HG03108 (cell line): ENCODE results near the gene RFTN1.

Experiments used
- ATAC-seq: cut with Tn5 transposase; IDR thresholded peaks from one replicate; pipeline ENCODE4 v1.9.1; 2021; ENCODE audit warnings: moderate library complexity; ENCODE audit not compliant: unreplicated experiment

RFTN1 gene

GRCh38 chr3:16487511-16488175, 25.9 kb downstream of the RFTN1 start:
- no peak for ATAC-seq

DNA sequence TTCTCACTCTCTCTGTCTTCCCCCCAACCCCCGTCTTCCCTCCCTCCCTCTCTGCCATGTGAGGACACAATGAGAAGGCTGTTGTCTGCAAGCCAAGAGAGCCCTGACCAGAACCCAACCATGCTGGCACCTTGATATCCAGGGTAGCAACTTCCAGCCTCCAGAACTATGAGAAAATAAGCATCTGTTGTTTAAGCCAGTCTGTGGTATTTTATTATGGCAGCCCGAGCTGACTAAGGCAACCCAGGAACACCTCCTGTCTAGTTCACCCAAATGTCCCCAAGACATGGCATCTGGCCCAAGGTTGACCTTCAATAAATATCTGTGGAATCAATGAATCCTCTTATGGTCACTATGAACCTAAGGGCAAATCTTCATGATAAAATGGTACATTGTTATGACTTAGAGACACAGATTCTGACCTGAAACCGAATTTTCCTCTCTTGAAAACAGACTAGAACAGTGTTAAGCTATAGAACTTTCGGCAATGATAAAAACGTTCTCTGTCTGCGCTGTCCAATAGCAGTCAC, 26.5 kb downstream of the RFTN1 start:
- ATAC-seq: no peak

GRCh38 chr3:16486201-16486600, 27.3 kb downstream of the RFTN1 start:
- no peak for ATAC-seq

DNA sequence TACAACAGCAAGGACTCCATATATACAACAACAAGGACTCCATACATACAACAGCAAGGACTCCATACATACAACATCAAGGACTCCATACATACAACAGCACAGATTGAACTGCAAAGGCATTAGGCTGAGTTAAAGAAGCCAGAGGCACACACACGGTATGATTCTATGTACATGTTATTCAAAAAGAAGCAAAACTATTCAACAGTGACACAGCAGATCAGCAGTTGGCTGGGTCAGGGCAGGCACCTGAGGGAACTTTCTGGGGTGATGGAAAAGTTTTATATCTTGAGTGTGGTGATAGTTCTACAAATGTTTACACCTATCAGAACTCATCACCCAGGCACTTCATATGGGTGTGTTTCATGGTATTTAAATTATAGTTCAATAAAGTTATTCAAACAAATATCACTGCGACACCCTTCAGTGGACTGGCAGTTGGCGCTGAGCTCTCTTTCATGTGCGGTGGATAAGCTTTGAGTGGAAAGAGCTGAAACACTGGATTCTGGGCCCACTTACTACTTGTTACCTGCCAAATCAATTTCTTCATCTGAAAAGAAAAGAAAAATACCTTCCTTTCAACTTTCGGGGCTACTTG, 28.0 kb downstream of the RFTN1 start:
- ATAC-seq: no peak

GRCh38 chr3:16484984-16485383, 28.5 kb downstream of the RFTN1 start:
- no peak for ATAC-seq

- ATAC-seq: no peak
Observed at GRCh38 chr3:16484216-16484615, 29.3 kb downstream of the RFTN1 start.

DNA sequence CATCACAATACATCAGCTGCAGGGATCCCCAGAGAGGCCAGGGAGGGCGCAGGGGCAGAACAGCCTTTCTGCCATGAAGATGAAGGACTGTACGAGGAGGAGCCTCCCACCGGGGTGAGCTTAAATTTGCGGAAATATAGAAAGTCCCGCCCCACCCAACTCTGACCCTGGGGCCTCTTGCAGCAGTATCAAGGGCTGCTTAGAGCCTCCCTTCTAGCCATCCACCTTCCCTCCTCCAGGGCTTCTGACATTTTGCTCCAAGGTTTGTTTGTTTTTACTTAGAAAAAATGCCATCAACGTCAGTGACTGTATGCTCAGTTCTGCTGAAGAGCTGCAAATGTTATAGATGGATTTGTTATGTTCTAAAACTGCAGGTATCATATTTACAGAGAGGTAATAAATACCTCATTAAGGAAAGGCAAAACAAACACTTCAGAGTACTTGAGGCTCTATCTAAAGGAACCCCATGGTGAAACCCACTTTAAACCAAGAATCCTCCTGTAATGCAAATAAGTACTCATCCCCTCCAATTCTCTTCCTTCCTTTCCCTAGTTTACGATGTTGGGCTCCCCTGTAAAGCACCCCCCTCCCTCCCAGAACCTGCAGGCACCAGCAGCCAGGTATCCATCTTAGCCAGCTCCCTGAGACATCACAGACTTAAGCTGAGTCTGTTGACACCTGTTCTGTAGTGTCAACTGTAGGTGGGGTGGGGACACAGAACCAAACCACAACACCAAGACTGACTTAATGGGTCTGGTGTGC, 30.5 kb downstream of the RFTN1 start:
- ATAC-seq: peak; percentile 56

- peak; percentile 3 for ATAC-seq
Observed at GRCh38 chr3:16482194-16482769, 31.2 kb downstream of the RFTN1 start.

- ATAC-seq: no peak
Observed at GRCh38 chr3:16481546-16481897, 32.0 kb downstream of the RFTN1 start.

DNA sequence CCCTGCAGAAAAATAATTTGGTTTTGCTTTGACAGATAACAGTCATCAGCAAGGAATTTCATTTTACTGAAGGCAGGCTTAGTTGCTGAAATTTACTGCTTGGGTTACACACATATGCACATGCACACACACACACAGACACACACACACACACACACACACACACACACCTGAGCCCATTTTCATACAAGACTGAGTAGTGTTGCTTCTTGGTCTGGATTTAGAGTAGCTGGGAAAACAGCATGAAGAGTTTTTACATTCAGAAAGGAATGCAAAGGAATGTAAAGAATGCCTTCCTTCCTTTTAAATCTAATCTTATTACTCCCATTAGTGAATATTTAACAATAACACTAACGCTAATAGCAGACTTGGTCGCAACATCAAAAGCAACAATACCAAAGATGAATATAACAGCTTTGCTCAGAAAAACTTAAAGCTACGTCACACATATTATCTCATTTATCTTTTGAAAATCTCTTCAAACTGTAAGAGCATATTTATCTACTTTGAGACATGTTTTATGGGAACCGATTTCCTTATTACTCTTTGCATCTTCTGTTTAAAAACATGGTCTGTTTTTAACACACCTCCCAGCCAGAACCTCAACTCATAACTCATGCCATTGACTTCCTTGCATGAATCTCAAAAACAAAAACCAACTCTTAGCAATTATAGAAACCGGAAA, 32.5 kb downstream of the RFTN1 start:
- peak; percentile 39 for ATAC-seq

DNA sequence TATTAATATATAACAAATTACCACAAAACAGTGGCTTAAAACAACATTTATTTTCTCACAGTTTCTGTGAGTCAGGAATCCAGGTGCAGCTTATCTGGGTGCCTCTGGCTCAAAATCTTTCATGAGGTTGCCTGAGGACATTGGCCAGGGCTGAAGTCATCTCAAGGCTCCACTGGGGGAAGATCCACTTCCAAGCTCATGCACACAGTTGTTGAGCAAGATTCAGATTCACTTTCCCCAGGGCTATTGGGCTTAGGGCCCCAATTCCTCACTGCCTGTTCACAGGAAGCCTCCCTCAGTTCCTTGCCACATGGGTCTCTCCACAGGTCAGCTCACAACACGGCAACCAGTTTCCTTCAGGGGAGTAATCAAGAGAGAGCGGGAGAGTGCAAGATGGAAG, 35.0 kb downstream of the RFTN1 start:
- ATAC-seq: no peak

DNA sequence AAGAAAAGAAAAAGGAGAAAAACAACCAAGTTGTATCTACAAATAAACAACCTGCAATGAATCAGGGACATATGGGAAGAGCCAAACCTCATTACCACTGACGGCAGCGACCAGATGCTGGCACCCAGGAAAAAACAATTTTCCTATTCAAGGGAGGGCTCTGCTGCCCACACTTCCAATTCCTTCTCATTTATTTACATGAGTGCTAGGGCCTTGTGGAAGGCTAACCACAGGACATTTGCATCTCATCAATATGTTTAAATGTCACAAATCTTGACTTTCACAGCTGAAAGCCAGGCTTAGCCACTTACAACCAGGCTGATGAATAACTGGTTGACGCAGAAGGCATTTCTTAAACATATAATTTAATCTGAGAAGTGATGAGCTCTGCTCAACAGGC, 36.0 kb downstream of the RFTN1 start:
- ATAC-seq: no peak

DNA sequence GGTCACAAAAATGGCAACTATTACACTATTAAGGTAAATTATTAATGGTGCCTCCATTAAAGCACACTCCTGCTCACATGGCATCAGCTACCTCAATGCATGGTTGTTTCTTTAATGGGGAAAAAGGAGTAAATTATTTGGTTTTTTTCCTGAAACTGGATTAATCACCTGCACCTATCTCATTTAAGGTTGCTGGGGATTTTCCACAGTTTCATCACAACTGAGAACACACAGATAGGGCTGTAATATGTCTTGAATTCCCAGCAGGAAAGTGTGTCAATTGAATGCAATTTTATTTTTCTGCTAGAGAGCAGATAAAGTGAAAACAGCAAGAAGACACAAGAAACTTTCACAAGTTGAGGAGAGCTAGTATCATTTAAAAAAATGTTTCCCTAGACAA, 36.4 kb downstream of the RFTN1 start:
- no peak for ATAC-seq

DNA sequence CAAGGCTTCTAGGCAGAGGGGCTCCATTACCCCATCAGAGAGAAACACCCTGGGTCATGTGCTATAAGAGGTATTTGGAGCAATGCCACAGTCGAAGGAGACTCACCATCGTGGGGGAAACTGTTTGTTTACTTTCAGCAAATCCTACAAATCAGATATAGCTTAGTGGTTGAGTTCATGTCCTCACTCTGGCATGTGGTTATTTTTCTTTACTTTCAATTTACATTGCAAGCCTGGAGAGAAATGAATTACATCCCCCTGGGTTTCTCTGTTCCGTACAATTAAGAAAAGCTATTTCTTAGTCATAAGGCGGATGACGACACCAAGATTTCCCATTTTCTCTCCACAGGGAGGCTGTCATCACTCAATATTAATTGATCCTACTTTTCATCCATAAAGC, 36.9 kb downstream of the RFTN1 start:
- ATAC-seq: peak; percentile 42

DNA sequence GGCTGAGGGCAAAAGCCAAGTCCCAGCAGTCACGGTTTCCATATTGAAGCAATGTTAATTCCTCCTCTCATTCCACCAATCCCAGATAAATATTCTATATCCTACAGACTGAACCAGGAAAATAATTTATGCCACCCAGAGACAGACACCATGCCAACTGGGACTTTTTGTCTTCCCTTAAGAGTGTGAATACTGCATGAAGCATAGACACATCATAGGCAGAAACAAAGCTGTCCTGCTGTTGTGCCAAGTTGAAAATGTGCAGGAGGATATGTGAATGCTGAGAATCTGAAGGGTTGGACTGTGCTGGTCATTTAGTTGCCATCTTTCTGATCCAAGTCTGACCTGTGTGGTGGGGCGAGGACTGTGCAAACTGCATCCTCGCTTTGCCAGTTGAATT, 37.7 kb downstream of the RFTN1 start:
- no peak for ATAC-seq

- no peak for ATAC-seq
Observed at GRCh38 chr3:16474920-16475319, 38.6 kb downstream of the RFTN1 start.

- no peak for ATAC-seq
Observed at GRCh38 chr3:16474216-16474615, 39.3 kb downstream of the RFTN1 start.

- no peak for ATAC-seq
Observed at GRCh38 chr3:16472593-16472992, 40.9 kb downstream of the RFTN1 start.

GRCh38 chr3:16471897-16472296, 41.6 kb downstream of the RFTN1 start:
- ATAC-seq: no peak

DNA sequence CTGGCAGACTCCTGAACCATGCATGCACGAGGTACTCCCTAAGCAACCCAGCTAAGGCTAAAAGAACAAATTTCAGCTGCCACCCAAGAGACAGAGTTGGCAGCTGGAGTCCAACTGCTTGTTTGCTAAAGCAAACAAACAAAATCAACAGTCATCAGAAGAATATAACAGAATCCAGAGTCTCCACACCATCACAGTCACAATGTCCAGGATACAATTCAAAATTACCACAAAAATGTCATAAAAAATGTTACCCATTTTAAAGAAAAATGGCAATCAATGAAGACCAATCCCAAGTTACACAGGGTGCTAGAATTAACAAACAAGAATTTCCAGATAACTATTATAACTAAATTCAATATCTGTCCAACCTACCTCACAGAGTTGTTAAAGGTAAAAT, 42.9 kb downstream of the RFTN1 start:
- ATAC-seq: no peak
